Glutamatergic neuron (in vitro differentiated cells): ENCODE measurements around the gene ZNF581. TPM values are rescaled to one million over a fixed set of nuclear protein-coding genes. Genes with fewer than 3 reads are reported as not detected.

Experiments
- DNase-seq: peaks from one replicate; pipeline ENCODE4 v3.0.0; 2022
- H3K27ac Mint-ChIP-seq: one replicate; pipeline ENCODE4 v1.8.0; 2020; ENCODE audit warnings: mild to moderate bottlenecking, mixed read lengths, inconsistent platforms; ENCODE audit not compliant: unreplicated experiment
- H3K27me3 Mint-ChIP-seq: one replicate; pipeline ENCODE4 v1.8.0; 2020; ENCODE audit warnings: mild to moderate bottlenecking, moderate library complexity, mixed read lengths, inconsistent platforms; ENCODE audit not compliant: unreplicated experiment
- H3K36me3 Mint-ChIP-seq: one replicate; pipeline ENCODE4 v1.8.0; 2020; ENCODE audit warnings: mild to moderate bottlenecking, mixed read lengths, inconsistent platforms; ENCODE audit not compliant: unreplicated experiment
- H3K4me1 Mint-ChIP-seq: one replicate; pipeline ENCODE4 v1.8.0; 2020; ENCODE audit warnings: mild to moderate bottlenecking, low read depth, mixed read lengths, inconsistent platforms; ENCODE audit not compliant: unreplicated experiment
- H3K4me3 Mint-ChIP-seq: one replicate; pipeline ENCODE4 v1.8.0; 2020; ENCODE audit warnings: mild to moderate bottlenecking, mixed read lengths, inconsistent platforms; ENCODE audit not compliant: unreplicated experiment
- H3K9me3 Mint-ChIP-seq: one replicate; pipeline ENCODE4 v1.8.0; 2020; ENCODE audit warnings: mild to moderate bottlenecking, moderate library complexity, mixed read lengths, inconsistent platforms; ENCODE audit not compliant: unreplicated experiment
- CTCF ChIP-seq: fragments of 200-600 bp; sonication (generic); IDR thresholded peaks from one replicate; pipeline ENCODE4 v1.5.0; 2021; ENCODE audit not compliant: partially characterized antibody, unreplicated experiment
- total RNA-seq: library from RNA; stranded (reverse); fragmentation: NEBNext Ultra II Directional; extraction: Animal tissue kit (Norgen Biotek cat#: 25700); gene quantifications from one replicate; pipeline ENCODE4 v1.2.1, GENCODE V29; 2021; ENCODE audit not compliant: unreplicated experiment

The ZNF581 gene
- total RNA-seq, 1 donor from 2014 or later = 31.0 TPM

DNA sequence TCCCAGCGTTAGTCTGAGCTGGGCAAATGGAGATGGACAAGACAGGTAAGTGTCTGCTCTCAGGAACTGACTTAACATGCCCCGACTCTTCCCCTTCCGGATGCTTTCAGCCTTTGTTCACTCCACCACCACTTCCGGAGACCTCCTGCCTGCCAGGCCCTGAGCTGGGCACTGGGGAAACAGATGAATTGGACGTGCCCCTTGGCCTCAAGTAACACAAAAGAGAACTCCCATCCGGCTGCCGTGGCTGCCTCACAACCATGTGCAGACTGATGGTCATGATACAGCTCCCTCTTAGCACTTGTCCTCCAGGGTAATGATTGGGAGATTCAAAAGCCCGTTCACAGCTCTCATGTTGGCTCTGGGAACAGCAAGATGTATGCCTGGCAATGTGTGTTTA is 26.0 kb upstream of the ZNF581 start:
- H3K27ac Mint-ChIP-seq = no peak overlapping the region
- no peak for TF ChIP-seq CTCF
- H3K36me3 Mint-ChIP-seq = peaks cover 12% of the 10 kb centered on the region
- H3K9me3 Mint-ChIP-seq = peaks cover 8% of the 10 kb centered on the region
- H3K4me1 Mint-ChIP-seq = no peaks in the 10 kb centered on the region
- DNase-seq = no peak
- no peak overlapping the region for H3K4me3 Mint-ChIP-seq
- H3K27me3 Mint-ChIP-seq = peaks cover 12% of the 10 kb centered on the region

GRCh38 chr19:55618426-55618825 is 25.0 kb upstream of the ZNF581 start:
- peak overlapping the region; percentile 22 for H3K27ac Mint-ChIP-seq
- no peak overlapping the region for H3K4me3 Mint-ChIP-seq
- H3K36me3 Mint-ChIP-seq = peaks cover 14% of the 10 kb centered on the region
- DNase-seq = no peak
- no peak for TF ChIP-seq CTCF
- H3K27me3 Mint-ChIP-seq = peaks cover 7% of the 10 kb centered on the region
- no peaks in the 10 kb centered on the region for H3K4me1 Mint-ChIP-seq
- H3K9me3 Mint-ChIP-seq = peaks cover 11% of the 10 kb centered on the region

DNA sequence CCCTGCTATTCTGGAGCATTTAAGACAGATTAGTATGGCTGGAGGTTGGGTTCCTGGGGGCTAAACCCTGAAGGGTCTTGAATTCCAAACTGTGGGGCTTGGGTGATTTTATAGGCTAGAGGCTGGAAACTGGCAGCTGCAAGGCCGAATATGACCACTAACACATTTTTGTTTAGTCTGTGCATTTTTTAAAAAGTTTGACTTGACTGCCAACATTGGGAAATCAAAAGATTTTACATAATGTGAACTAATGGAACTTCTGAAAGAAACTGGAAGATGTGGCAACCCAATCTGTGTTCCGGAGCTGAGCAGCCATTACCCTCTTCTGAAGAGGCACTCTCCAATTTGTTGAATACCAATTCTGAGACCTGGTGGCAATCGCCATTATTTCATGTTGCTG is 24.2 kb upstream of the ZNF581 start:
- Mint-ChIP-seq H3K27me3 (peaks cover 11% of the 10 kb centered on the region), H3K9me3 (peaks cover 17% of the 10 kb centered on the region), H3K36me3 (peaks cover 19% of the 10 kb centered on the region), H3K4me1 (no peaks in the 10 kb centered on the region), H3K27ac (peak overlapping the region; percentile 8), H3K4me3 (no peak overlapping the region)
- no peak for DNase-seq
- TF ChIP-seq CTCF = no peak

GRCh38 chr19:55620410-55621204 is 22.8 kb upstream of the ZNF581 start:
- H3K36me3 Mint-ChIP-seq = peaks cover 19% of the 10 kb centered on the region
- no peak overlapping the region for H3K4me3 Mint-ChIP-seq
- no peak for DNase-seq
- peaks cover 17% of the 10 kb centered on the region for H3K9me3 Mint-ChIP-seq
- H3K27me3 Mint-ChIP-seq = peaks cover 11% of the 10 kb centered on the region
- no peak overlapping the region for H3K27ac Mint-ChIP-seq
- no peak for TF ChIP-seq CTCF
- H3K4me1 Mint-ChIP-seq = no peaks in the 10 kb centered on the region

DNA sequence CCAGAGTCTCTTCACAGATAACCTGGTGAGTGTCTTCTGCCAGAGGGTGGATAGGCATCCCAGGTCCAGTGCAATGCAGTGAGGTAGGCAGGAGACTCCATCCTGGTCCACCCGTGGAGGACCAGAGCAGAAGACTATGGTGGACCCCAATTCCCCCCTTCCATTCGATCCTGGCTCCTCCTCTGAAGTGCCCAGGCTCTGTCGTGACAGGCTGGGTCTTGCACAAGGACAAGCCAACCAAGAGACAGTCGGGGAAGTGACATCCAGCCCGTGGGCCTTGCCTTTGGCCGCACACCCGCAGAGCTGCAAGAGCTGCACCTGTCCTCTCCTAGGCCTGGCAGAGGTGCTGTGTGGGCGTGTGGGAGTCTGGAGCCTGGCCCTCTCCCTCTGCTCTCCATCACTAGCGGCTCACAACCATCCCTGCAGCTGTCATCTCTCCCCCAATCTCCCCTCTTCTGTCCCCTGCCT is 22.2 kb upstream of the ZNF581 start:
- TF ChIP-seq CTCF = no peak

More for the DNA sequence above, 22.2 kb upstream of the ZNF581 start:
- Mint-ChIP-seq H3K27ac (no peak overlapping the region), H3K9me3 (peaks cover 17% of the 10 kb centered on the region), H3K4me1 (no peaks in the 10 kb centered on the region), H3K27me3 (peaks cover 11% of the 10 kb centered on the region), H3K4me3 (no peak overlapping the region), H3K36me3 (peaks cover 19% of the 10 kb centered on the region)
- no peak for DNase-seq
